Tibial artery (tissue), 4 donors: ENCODE measurements around the gene RNF157.

Experiments used
- DNase-seq, 2 donors: peaks; one replicate each; pipeline ENCODE4 v3.0.0-alpha.2; 2019
- H3K27ac ChIP-seq, 2 donors: fragments of 200-600 bp; sonication (generic) in 1 of 2; 1 replicate in 1 of 2; 2 replicates in 1 of 2; pipeline ENCODE4 v1.5.1; 2018 to 2019; ENCODE audit warnings: mild to moderate bottlenecking in 1 of 2
- H3K27me3 ChIP-seq, 2 donors: fragments of 200-600 bp; sonication (generic) in 1 of 2; one replicate each; pipeline versions ENCODE4 v1.5.1 to v1.6.0; 2016 to 2019
- H3K36me3 ChIP-seq, 3 donors: fragments of 200-600 bp; sonication (generic) in 2 of 3; one replicate each; pipeline ENCODE4 v1.5.1; 2016 to 2019; ENCODE audit warnings: mild to moderate bottlenecking in 2 of 3
- H3K4me1 ChIP-seq, 4 donors: fragments of 200-600 bp; sonication (generic) in 2 of 4; 1 replicate in 3 of 4; 2 replicates in 1 of 4; pipeline ENCODE4 v1.5.1; 2016 to 2019
- H3K4me3 ChIP-seq, 2 donors: fragments of 200-600 bp; sonication (generic) in 1 of 2; 1 replicate in 1 of 2; 2 replicates in 1 of 2; pipeline ENCODE4 v1.5.1; 2018 to 2019; ENCODE audit warnings: mild to moderate bottlenecking in 2 of 2
- H3K9me3 ChIP-seq, 3 donors: fragments of 200-600 bp; sonication (generic) in 1 of 3; one replicate each; pipeline ENCODE4 v1.5.1; 2016 to 2019
- CTCF ChIP-seq, 2 experiments: fragments of 200-600 bp in 1 of 2; fragments of 450-650 bp in 1 of 2; IDR thresholded peaks; one replicate each; pipeline ENCODE4 v1.5.1; 2017 to 2019; ENCODE audit warnings: antibody characterized with exemption in 2 of 2, mild to moderate bottlenecking in 1 of 2, moderate library complexity in 1 of 2
- intact Hi-C: fragments of 100-400 bp; cut with DNase I; formaldehyde crosslinking; loops from one replicate; pipeline ENCODE4 v1.15.0; 2023; ENCODE audit warnings: low total_unique reads

Gene RNF157

GRCh38 chr17:76125922-76126321 lies 114.4 kb downstream of the RNF157 start:
- H3K9me3 ChIP-seq, result no peaks in the 10 kb centered on the region
- no peak for DNase-seq
- H3K27ac ChIP-seq, result no peak overlapping the region
- intact Hi-C loops, result no loop called here
- H3K36me3 ChIP-seq, result no peaks in the 10 kb centered on the region
- no peak for TF ChIP-seq CTCF (IDR thresholded peaks at IDR 0.05)
- H3K4me3 ChIP-seq, result no peak overlapping the region
- H3K27me3 ChIP-seq, result peaks cover 0 to 37% of the 10 kb centered on the region in 2 donors
- peaks cover 0 to 11% (median 10%) of the 10 kb centered on the region in 4 donors for H3K4me1 ChIP-seq

- no peak overlapping the region for H3K4me3 ChIP-seq
- DNase-seq, result no peak
- H3K27me3 ChIP-seq, result peaks cover 0 to 36% of the 10 kb centered on the region in 2 donors
- no peaks in the 10 kb centered on the region for H3K36me3 ChIP-seq
- no peaks in the 10 kb centered on the region for H3K9me3 ChIP-seq
- intact Hi-C loops, result no loop called here
- TF ChIP-seq CTCF (IDR thresholded peaks at IDR 0.05), result no peak
- peaks cover 0 to 11% (median 10%) of the 10 kb centered on the region in 4 donors for H3K4me1 ChIP-seq
- no peak overlapping the region for H3K27ac ChIP-seq
Observed at GRCh38 chr17:76125391-76125675, 115.0 kb downstream of the RNF157 start.

- Histone ChIP-seq H3K27me3 (peaks cover 0 to 36% of the 10 kb centered on the region in 2 donors), H3K4me3 (no peak overlapping the region), H3K36me3 (no peaks in the 10 kb centered on the region), H3K27ac (no peak overlapping the region), H3K4me1 (peaks cover 0 to 11% (median 10%) of the 10 kb centered on the region in 4 donors), H3K9me3 (no peaks in the 10 kb centered on the region)
- intact Hi-C loops, result no loop called here
- TF ChIP-seq CTCF (IDR thresholded peaks at IDR 0.05), result no peak
- no peak for DNase-seq
Observed at GRCh38 chr17:76124582-76125390, 115.5 kb downstream of the RNF157 start.

- H3K36me3 ChIP-seq, result no peaks in the 10 kb centered on the region
- H3K27me3 ChIP-seq, result peaks cover 0 to 41% of the 10 kb centered on the region in 2 donors
- intact Hi-C loops, result no loop called here
- peaks cover 0 to 11% (median 10%) of the 10 kb centered on the region in 4 donors for H3K4me1 ChIP-seq
- DNase-seq, result no peak
- no peak overlapping the region for H3K4me3 ChIP-seq
- no peak overlapping the region for H3K27ac ChIP-seq
- H3K9me3 ChIP-seq, result no peaks in the 10 kb centered on the region
- TF ChIP-seq CTCF (IDR thresholded peaks at IDR 0.05), result no peak
Observed at GRCh38 chr17:76123749-76124581, 116.3 kb downstream of the RNF157 start.

- TF ChIP-seq CTCF (IDR thresholded peaks at IDR 0.05), result no peak
- no peaks in the 10 kb centered on the region for H3K9me3 ChIP-seq
- intact Hi-C loops, result no loop called here
- H3K4me1 ChIP-seq, result peaks cover 0 to 11% (median 10%) of the 10 kb centered on the region in 4 donors
- H3K27ac ChIP-seq, result no peak overlapping the region
- no peaks in the 10 kb centered on the region for H3K36me3 ChIP-seq
- no peak overlapping the region for H3K4me3 ChIP-seq
- DNase-seq, result no peak
- H3K27me3 ChIP-seq, result peaks cover 0 to 37% of the 10 kb centered on the region in 2 donors
Observed at GRCh38 chr17:76123191-76123499, 117.1 kb downstream of the RNF157 start.
